ENCODE results near the gene PRKCB.

PRKCB gene

GRCh38 chr16:24132048-24132796, 296.4 kb downstream of the PRKCB start:
- Mint-ChIP-seq H3K9me3 (no peaks in the 10 kb centered on the region), H3K36me3 (ENCODE audit: low read depth) (peaks cover 15% of the 10 kb centered on the region), H3K27ac (no peak overlapping the region), H3K4me1 (ENCODE audit: low read depth) (peaks cover 7% of the 10 kb centered on the region), H3K27me3 (ENCODE audit: low read depth) (no peaks in the 10 kb centered on the region), H3K4me3 (no peak overlapping the region)
- no peak for DNase-seq (ENCODE audit: low spot score)

- Mint-ChIP-seq H3K27me3 (ENCODE audit: low read depth) (no peaks in the 10 kb centered on the region), H3K9me3 (no peaks in the 10 kb centered on the region), H3K27ac (no peak overlapping the region), H3K4me1 (ENCODE audit: low read depth) (peaks cover 7% of the 10 kb centered on the region), H3K36me3 (ENCODE audit: low read depth) (peaks cover 12% of the 10 kb centered on the region), H3K4me3 (no peak overlapping the region)
- DNase-seq (ENCODE audit: low spot score): no peak
Measured at GRCh38 chr16:24132797-24133155, 297.0 kb downstream of the PRKCB start.

GRCh38 chr16:24135624-24136565, 300.1 kb downstream of the PRKCB start:
- H3K4me1 Mint-ChIP-seq (ENCODE audit: low read depth): peaks cover 16% of the 10 kb centered on the region
- H3K27ac Mint-ChIP-seq: no peak overlapping the region
- no peak for DNase-seq (ENCODE audit: low spot score)
- no peaks in the 10 kb centered on the region for H3K27me3 Mint-ChIP-seq (ENCODE audit: low read depth)
- no peaks in the 10 kb centered on the region for H3K9me3 Mint-ChIP-seq
- H3K4me3 Mint-ChIP-seq: no peak overlapping the region
- peaks cover 16% of the 10 kb centered on the region for H3K36me3 Mint-ChIP-seq (ENCODE audit: low read depth)

GRCh38 chr16:24138024-24138423, 302.2 kb downstream of the PRKCB start:
- Mint-ChIP-seq H3K27ac (no peak overlapping the region), H3K9me3 (no peaks in the 10 kb centered on the region), H3K27me3 (ENCODE audit: low read depth) (no peaks in the 10 kb centered on the region), H3K4me1 (ENCODE audit: low read depth) (peaks cover 10% of the 10 kb centered on the region), H3K36me3 (ENCODE audit: low read depth) (peaks cover 11% of the 10 kb centered on the region), H3K4me3 (no peak overlapping the region)
- DNase-seq (ENCODE audit: low spot score): no peak

- Mint-ChIP-seq H3K36me3 (ENCODE audit: low read depth) (peaks cover 10% of the 10 kb centered on the region), H3K27ac (no peak overlapping the region)
Measured at GRCh38 chr16:24138575-24138974, 302.8 kb downstream of the PRKCB start.

GRCh38 chr16:24139282-24139681, 303.5 kb downstream of the PRKCB start:
- Mint-ChIP-seq H3K4me1 (ENCODE audit: low read depth) (peaks cover 8% of the 10 kb centered on the region), H3K36me3 (ENCODE audit: low read depth) (peaks cover 14% of the 10 kb centered on the region), H3K27ac (no peak overlapping the region), H3K4me3 (no peak overlapping the region), H3K27me3 (ENCODE audit: low read depth) (no peaks in the 10 kb centered on the region), H3K9me3 (no peaks in the 10 kb centered on the region)
- peak; percentile 18 for DNase-seq (ENCODE audit: low spot score)

More at GRCh38 chr16:24138575-24138974, 302.8 kb downstream of the PRKCB start:
- Mint-ChIP-seq H3K4me3 (no peak overlapping the region), H3K4me1 (ENCODE audit: low read depth) (peaks cover 8% of the 10 kb centered on the region), H3K27me3 (ENCODE audit: low read depth) (no peaks in the 10 kb centered on the region), H3K9me3 (no peaks in the 10 kb centered on the region)
- DNase-seq (ENCODE audit: low spot score): no peak

GRCh38 chr16:24140730-24141129, 304.9 kb downstream of the PRKCB start:
- no peak overlapping the region for H3K4me3 Mint-ChIP-seq
- no peak overlapping the region for H3K27ac Mint-ChIP-seq
- no peaks in the 10 kb centered on the region for H3K27me3 Mint-ChIP-seq (ENCODE audit: low read depth)
- H3K36me3 Mint-ChIP-seq (ENCODE audit: low read depth): peaks cover 17% of the 10 kb centered on the region
- H3K9me3 Mint-ChIP-seq: no peaks in the 10 kb centered on the region
- DNase-seq (ENCODE audit: low spot score): no peak
- H3K4me1 Mint-ChIP-seq (ENCODE audit: low read depth): peaks cover 8% of the 10 kb centered on the region

GRCh38 chr16:24141466-24141865, 305.7 kb downstream of the PRKCB start:
- no peaks in the 10 kb centered on the region for H3K9me3 Mint-ChIP-seq
- no peak overlapping the region for H3K27ac Mint-ChIP-seq
- no peak for DNase-seq (ENCODE audit: low spot score)
- H3K4me1 Mint-ChIP-seq (ENCODE audit: low read depth): peaks cover 8% of the 10 kb centered on the region
- H3K4me3 Mint-ChIP-seq: no peak overlapping the region
- H3K36me3 Mint-ChIP-seq (ENCODE audit: low read depth): peaks cover 17% of the 10 kb centered on the region
- H3K27me3 Mint-ChIP-seq (ENCODE audit: low read depth): no peaks in the 10 kb centered on the region

GRCh38 chr16:24141917-24142316, 306.1 kb downstream of the PRKCB start:
- no peak overlapping the region for H3K27ac Mint-ChIP-seq
- no peaks in the 10 kb centered on the region for H3K27me3 Mint-ChIP-seq (ENCODE audit: low read depth)
- H3K9me3 Mint-ChIP-seq: no peaks in the 10 kb centered on the region
- H3K4me1 Mint-ChIP-seq (ENCODE audit: low read depth): peaks cover 8% of the 10 kb centered on the region
- H3K4me3 Mint-ChIP-seq: no peak overlapping the region
- H3K36me3 Mint-ChIP-seq (ENCODE audit: low read depth): peaks cover 17% of the 10 kb centered on the region
- DNase-seq (ENCODE audit: low spot score): no peak

GRCh38 chr16:24145927-24146326, 310.1 kb downstream of the PRKCB start:
- Mint-ChIP-seq H3K9me3 (no peaks in the 10 kb centered on the region), H3K36me3 (ENCODE audit: low read depth) (peaks cover 11% of the 10 kb centered on the region), H3K27me3 (ENCODE audit: low read depth) (no peaks in the 10 kb centered on the region), H3K27ac (no peak overlapping the region), H3K4me3 (no peak overlapping the region), H3K4me1 (ENCODE audit: low read depth) (peaks cover 6% of the 10 kb centered on the region)
- DNase-seq (ENCODE audit: low spot score): no peak

- H3K36me3 Mint-ChIP-seq (ENCODE audit: low read depth): peaks cover 12% of the 10 kb centered on the region
- H3K4me3 Mint-ChIP-seq: no peak overlapping the region
- H3K27ac Mint-ChIP-seq: no peak overlapping the region
- DNase-seq (ENCODE audit: low spot score): no peak
- no peaks in the 10 kb centered on the region for H3K27me3 Mint-ChIP-seq (ENCODE audit: low read depth)
- H3K4me1 Mint-ChIP-seq (ENCODE audit: low read depth): peaks cover 10% of the 10 kb centered on the region
- H3K9me3 Mint-ChIP-seq: peaks cover 3% of the 10 kb centered on the region
Measured at GRCh38 chr16:24146518-24146917, 310.7 kb downstream of the PRKCB start.

- DNase-seq (ENCODE audit: low spot score): no peak
- H3K36me3 Mint-ChIP-seq (ENCODE audit: low read depth): peaks cover 14% of the 10 kb centered on the region
- no peak overlapping the region for H3K4me3 Mint-ChIP-seq
- H3K27me3 Mint-ChIP-seq (ENCODE audit: low read depth): no peaks in the 10 kb centered on the region
- H3K27ac Mint-ChIP-seq: no peak overlapping the region
- H3K4me1 Mint-ChIP-seq (ENCODE audit: low read depth): peaks cover 19% of the 10 kb centered on the region
- H3K9me3 Mint-ChIP-seq: peaks cover 3% of the 10 kb centered on the region
Measured at GRCh38 chr16:24149102-24149501, 313.3 kb downstream of the PRKCB start.

- H3K4me3 Mint-ChIP-seq: no peak overlapping the region
- H3K36me3 Mint-ChIP-seq (ENCODE audit: low read depth): peaks cover 20% of the 10 kb centered on the region
- H3K9me3 Mint-ChIP-seq: peaks cover 3% of the 10 kb centered on the region
- peak overlapping the region; percentile 7 for H3K27ac Mint-ChIP-seq
- DNase-seq (ENCODE audit: low spot score): no peak
- peaks cover 19% of the 10 kb centered on the region for H3K4me1 Mint-ChIP-seq (ENCODE audit: low read depth)
- H3K27me3 Mint-ChIP-seq (ENCODE audit: low read depth): no peaks in the 10 kb centered on the region
Measured at GRCh38 chr16:24150282-24150681, 314.5 kb downstream of the PRKCB start.

GRCh38 chr16:24151482-24151939, 315.7 kb downstream of the PRKCB start:
- Mint-ChIP-seq H3K9me3 (peaks cover 3% of the 10 kb centered on the region), H3K27ac (peak overlapping the region; percentile 65), H3K36me3 (ENCODE audit: low read depth) (peaks cover 30% of the 10 kb centered on the region), H3K4me1 (ENCODE audit: low read depth) (peaks cover 19% of the 10 kb centered on the region), H3K4me3 (peak overlapping the region; percentile 27), H3K27me3 (ENCODE audit: low read depth) (no peaks in the 10 kb centered on the region)
- peak; percentile 44 for DNase-seq (ENCODE audit: low spot score)
